ENCODE results near the gene HMGB4.

The HMGB4 gene

DNA sequence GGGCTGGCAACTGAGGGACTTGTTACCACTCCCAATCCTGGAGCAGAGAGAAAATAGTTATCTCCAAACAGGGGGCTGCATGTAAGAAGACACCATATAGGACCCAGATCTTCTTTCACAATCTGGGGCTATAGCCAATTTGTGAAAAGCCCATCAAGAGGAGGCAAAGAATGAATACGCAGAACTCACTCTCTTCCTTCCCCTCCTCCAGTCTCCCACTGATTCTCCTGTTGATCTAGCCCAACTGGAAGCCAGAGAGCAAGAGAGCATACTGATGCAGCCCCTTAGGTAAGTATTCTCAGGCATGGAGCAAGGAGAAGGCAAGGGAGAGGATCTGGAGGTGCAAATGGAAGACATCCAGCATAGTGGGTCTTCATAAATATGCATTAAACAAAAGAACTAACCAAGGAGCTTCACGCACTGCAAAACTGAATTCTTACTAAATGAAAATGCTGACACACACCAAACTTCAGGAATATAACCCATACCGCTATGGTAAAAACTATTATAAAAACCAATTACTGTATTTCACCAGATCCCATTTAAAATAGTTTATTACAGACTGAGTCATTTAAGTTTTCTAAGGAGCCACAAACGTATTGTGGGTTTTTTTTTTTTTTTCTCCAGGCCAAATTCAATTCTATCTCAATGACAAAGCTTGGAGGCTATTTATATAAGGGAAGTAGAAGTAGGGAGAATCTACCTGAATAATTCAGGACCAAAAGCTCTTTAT, 15.5 kb upstream of the HMGB4 start:
- DNase-seq (ENCODE audit: low read depth): no peak

DNA sequence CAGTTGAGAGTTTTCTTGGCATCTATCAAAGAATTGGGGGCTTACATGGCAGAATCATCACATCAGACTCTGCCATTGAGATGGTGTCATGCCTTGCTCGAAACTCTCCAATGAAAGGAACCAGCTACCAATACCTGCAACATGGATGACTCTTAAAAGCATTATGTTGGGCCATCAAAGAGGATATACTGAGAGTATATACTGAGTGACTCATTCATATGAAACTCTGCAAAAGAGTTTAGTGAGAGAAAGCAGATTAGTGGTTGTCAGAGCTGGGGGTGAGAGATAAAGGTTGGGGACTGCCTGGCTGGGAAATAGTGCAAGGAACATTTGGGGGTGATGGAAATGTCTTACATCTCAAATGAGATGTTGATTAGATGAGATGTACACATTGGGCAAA, 14.7 kb upstream of the HMGB4 start:
- no peak for DNase-seq (ENCODE audit: low read depth)

DNA sequence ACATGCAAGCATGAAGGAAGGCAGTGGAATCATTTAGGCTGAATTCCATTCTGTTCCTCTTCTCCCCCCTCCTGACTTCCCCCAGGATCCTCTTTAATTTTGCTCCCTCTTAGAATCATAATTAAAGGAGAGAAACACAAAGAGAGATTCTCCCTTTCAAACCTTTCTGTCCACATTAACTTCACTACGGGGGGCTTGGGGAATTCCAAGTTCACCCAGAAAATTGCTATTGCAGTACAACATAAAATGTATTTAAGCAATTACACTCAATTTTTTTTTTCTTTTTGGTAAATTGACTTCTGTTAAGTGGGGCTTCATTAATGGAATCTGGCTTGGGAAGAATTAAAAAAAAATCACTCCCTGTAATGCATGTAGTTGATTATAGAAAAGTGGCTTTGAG, 13.4 kb upstream of the HMGB4 start:
- no peak for DNase-seq (ENCODE audit: low read depth)

DNA sequence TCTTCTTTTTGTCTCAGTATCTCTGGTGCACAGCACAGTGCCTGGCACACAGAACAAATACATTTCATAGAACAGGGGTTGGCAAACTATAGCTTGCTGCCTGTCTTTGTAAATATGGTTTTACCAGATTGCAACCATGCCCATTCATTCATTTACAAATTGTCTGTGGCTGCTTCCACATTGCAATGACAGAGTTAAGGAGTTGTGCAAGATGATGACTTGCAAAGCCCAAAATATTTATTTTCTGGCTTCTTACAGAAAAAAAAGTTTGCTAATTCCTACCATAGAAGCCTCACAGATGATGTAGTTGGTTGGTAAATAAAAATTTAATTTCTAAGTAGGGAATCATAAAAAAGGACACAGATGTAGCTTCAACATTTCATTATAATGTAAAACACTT, 11.2 kb upstream of the HMGB4 start:
- DNase-seq (ENCODE audit: low read depth): no peak

DNA sequence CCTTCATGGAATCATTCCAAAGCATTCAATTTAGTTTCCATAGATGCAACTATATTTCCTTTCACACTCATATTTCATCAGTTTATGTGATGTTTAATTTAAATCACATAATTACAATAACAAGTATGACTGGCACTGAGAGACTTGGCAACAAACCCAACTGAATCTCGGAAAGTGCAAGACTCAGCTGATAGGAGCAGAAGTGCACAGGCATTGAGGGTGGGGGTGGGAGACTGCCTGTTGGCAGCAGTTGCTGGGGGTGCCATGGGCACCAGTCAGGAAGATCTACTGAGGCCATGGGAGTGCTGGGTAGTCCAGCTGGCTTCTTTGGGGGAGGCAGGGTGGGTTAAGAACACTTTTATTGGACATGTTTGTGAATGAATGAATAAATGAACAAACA, 10.4 kb upstream of the HMGB4 start:
- no peak for DNase-seq (ENCODE audit: low read depth)

DNA sequence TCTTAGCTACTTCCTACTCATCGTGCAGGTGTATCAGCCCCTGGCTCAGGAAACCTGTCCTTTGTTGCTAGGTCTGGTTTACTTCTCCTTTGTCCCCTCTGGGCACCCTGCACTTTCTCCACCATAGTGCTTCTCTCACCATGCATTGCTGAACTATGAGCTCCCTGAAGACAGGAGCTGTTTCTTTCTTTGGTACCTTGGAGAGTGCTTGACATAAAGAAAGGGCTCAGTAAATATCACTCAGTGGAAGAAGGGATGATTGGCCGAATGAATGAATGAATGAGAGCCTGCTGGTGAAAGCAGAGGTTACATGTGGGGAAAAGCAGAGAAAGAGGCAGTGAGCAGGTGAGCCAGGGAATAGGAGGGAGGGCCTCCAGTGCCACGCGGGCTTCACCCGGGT, 9.8 kb upstream of the HMGB4 start:
- no peak for DNase-seq (ENCODE audit: low read depth)

DNA sequence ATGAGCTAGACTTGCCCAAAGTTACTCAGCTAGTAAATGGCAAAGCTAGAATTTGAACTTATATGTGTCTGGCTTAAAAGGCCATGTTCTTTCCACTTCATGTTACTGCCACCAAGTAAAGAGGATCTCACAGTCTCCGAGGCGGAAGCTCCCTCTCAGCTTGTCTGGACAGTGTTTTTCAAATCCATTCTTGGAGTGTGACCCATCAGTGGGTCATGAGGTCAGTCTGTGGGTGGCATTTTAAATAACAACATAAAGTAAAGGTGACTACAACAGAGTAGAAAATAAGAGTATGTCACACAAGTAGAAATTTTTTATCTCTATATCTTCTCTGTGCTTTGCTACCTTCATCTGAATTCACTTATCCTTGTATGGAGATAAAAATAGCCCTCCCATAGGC, 3.2 kb upstream of the HMGB4 start:
- DNase-seq (ENCODE audit: low read depth): no peak

DNA sequence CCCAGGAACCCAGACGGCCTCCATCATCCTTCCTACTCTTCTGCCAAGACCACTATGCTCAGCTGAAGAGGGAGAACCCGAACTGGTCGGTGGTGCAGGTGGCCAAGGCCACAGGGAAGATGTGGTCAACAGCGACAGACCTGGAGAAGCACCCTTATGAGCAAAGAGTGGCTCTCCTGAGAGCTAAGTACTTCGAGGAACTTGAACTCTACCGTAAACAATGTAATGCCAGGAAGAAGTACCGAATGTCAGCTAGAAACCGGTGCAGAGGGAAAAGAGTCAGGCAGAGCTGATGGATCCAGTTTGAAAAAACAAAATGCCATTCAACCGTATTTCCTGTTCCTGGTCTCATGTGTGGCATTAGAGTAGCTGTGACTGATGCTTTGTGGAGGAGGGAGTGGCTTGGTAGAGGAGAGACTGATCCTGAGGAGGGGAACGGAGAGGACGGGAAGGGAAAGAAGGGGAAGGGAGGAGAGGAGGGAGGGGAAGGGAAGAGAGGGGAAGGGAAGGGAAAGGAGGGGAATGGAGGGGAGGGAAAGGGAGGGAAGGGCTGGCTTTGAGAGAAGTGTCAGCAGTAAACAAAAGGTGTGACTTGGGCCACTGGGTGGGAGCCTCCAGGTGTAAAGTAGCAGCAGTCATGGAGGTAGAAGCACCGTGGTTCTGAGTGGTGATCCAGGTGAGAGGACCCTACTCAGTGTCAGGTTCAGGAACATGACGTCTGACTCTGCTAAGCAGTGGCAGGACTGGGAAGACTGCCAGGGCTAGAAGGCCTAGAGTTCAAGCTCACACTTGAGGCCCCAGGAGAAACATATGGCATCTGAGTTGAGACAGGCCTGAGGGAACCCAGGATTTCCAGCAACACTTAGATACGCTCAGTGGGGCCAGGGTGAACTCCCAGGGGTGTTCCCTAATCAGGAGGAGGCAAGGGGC, 846 bp downstream of the HMGB4 start:
- no peak for DNase-seq (ENCODE audit: low read depth)

DNA sequence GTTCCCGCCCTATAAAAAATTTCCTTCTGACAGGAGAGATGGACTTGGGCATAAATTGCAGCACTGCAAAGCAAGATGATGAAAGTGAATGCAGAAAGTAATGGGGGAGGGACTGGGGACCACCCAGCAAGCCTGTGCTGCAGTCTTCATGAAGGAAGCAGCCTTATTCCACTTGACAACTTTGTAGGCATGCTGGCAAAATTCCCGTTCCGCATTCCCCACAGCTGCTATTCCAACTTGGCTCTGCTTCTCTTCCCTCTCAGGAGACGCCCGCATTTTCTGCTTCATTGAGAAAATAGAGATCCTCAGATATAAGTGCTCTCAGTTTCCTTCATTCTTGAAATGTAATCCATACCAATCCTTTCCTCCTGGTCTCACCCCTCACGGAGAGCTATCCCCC, 2.4 kb downstream of the HMGB4 start:
- no peak for DNase-seq (ENCODE audit: low read depth)

DNA sequence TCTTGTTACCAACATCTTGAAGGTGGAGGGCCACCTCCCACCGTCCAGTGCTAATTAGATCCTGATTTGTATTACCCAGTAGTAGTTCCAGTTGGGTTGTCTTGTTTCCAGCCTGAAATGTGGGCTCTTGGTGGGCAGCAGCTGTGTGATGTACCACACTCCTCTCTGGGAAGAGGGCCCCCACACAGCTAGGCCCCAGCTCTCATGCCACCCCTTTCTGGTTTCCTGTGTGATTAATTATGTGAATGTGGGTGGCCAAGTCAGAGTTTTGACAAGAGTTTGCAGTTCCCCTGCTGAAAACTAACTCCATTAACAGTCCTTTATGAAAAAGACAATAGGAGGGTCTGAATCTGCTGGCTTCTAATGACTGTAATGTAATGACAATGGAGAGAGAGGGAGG, 3.8 kb downstream of the HMGB4 start:
- DNase-seq (ENCODE audit: low read depth): no peak

DNA sequence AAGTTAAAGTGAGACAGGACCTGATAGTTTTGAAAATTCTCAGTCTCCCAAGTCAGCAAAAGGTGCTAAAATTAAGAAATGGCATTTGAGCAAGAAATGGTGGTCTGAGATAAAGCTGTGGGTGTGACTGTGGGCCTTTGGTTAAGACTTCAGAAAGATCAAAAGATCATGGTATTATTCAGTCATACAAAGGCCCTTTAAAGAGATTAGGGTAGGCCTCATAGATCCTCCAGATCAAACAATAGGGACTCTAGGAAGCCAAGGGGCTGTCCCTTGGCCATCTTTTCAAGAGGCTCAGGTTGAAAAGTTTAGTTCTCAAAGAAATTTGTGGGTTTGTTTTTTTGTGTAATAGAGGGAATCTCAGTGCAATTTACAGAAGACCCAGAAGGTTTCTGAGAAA, 8.4 kb downstream of the HMGB4 start:
- DNase-seq (ENCODE audit: low read depth): no peak

DNA sequence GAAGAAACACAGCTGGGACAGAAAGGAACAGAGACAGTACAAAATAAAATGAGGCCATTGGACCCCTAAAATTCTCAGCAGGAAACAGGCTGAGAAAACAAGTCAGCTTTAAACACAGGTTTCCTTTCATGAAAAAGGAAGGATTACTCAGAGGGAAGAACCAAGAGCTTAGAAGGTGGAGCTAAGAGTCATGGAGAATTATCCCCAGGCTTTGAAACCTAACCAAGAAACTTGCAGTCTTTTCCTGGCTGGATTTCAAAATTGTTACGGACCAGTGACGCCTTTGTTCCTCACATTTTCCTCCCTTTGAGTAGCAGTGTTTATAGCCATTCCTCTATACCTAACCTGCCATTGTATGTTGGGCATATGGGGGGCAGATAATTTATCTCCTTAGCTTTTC, 8.8 kb downstream of the HMGB4 start:
- no peak for DNase-seq (ENCODE audit: low read depth)

DNA sequence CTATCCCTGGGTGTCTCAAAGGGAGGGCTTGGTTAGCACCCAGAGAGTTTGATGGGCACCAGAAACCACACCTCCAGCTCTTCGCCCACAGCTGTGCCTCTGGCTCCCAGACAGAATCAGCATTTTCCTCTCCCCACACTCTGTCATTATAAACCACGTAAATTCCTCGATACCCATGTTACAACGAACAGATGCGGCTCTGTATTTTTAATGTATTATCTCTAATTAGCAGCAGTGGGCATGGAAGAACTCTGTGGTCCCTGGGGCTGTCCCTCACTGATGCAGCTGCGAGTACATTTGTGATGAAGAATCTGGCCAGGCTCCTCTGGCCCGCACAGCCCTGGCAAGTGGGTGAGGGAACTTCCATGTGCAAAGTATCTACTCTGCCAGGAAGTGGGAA, 10.8 kb downstream of the HMGB4 start:
- no peak for DNase-seq (ENCODE audit: low read depth)

DNA sequence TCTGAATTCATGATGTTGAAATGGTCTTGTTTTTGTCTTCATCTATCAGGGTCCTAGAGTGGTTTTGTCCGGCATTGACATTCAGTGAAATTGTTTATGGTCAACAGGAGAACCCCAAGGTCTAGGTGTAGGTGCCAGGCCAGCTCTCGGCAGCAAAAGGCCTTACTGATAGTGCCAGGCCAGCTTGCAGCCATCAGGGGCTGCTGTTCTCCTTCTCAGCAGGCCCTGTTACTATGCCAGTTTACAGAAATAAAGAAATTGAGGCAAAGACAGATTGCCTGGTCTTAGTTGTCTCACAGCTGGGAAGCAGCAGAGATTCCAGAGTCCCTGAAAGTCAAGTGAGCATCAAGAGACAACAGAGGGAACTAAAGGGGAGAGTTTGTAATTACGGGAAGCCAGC, 12.0 kb downstream of the HMGB4 start:
- no peak for DNase-seq (ENCODE audit: low read depth)

DNA sequence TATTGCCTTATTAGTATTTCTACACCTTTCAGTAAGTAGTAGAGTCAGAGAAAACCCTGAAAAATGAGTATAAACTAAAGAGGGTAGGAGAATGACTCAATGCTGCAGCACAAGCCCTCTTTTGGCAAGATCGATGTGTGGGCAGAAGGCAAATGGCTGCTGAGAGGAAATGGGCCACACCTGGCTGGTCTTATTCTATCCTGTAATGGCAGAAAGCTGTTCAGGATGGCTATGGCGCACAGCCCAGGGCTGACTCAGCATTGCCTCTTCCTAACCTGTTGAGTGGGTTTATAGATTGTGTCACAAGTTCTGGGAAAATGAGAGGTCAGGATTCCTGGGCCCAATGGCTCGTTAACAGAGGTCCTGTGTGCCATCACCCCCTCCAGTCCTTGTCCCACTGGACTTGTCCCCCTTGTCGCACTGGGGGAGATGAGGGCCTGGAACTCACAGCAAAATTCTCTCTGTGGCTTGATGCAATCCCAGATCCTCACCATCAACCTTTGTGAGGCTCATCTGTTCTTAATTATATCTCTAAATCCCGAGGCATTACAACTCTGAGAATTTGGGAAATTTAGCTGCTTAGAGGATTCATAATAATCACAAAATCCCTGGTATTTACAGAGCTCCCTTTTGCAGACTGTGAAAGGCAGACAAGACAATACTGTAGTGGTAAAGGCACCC, 13.2 kb downstream of the HMGB4 start:
- no peak for DNase-seq (ENCODE audit: low read depth)

DNA sequence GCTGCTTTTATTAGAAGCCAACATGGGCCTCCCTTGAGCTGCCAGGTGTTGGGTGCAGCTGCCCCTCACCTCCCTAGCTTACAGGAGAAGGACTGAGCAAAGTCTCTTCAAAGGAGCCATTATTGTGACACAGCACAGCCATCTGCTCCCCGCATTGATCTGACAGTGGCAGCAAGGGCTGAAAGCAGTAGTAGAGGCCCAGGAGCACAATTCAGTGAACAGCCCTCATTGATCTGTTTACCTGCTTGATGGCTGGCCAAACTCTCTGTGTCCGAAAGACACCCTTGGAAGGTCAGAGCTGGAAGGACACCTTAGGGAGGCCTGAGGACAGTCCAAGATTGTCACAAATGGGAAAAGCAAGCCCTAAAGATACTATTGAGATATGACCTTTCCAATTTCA, 14.5 kb downstream of the HMGB4 start:
- no peak for DNase-seq (ENCODE audit: low read depth)

DNA sequence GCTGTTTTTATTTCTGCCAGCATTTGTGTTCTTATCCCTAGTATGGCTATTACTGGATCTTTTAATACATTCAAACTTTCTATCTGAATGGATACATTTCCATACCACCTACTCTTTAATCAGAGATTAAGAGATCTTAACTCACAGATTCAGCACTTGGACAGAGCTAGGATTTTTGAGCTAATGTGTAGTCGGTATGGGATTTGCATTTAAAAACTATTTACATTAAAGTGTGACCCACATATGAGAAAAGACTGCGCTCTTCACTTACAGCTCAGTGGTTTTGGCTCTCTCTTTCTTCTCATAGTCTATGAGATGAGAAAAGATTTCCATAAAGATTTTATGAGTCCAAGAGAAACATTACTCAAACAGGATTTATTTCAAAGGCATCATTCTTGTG, 16.4 kb downstream of the HMGB4 start:
- no peak for DNase-seq (ENCODE audit: low read depth)

DNA sequence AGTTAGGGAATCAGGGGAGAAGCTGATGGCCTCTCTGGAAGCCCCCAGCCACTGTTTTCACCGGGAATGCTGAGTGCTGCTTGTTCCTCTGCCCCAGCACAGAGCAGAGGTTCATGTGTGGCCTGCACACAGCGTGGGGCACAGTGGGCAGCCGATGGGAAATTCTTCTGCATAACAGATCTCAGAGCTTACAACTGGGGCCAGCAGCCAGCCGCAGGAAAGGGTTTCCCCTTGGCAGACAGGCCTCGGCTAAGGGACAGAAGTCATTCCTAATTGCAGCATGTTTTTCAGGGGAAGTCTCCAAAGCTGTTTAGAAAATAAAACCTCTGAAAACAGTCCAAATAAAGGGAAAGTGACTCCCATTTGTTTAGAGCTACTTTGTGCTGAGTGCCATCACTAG, 22.6 kb downstream of the HMGB4 start:
- no peak for DNase-seq (ENCODE audit: low read depth)

DNA sequence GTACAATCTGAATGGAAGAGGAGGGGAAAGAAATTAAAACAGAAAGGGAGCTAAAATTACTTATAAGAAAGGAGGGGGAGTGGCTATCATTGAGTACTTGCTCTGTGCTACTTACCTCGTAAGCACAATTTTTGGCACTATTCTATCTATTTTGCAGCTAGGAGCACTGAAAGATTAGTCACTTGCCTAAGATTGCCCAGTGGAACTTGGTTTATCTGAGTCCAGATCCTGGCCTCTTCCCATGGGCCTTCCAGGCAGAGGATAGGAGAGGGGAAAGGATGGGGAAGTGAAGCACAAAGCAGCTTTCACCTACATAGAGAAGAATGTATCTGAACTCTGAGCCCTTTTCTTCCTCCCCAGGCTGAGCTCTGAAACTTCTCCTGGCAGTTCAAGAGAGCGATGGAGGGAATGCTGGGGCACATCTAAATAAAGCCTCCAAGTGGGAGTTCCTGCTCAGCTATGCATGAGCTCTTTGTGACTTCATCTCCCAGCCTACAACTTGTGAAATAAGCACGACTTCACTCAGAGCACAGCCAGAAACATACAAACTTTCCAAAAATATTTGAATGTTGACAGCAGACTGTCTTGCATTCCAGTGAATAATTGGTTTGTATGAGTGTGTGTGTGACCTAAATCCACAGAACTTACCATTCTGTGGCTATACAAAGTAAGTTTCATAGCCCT, 29.4 kb downstream of the HMGB4 start:
- DNase-seq (ENCODE audit: low read depth): peak; percentile 15

DNA sequence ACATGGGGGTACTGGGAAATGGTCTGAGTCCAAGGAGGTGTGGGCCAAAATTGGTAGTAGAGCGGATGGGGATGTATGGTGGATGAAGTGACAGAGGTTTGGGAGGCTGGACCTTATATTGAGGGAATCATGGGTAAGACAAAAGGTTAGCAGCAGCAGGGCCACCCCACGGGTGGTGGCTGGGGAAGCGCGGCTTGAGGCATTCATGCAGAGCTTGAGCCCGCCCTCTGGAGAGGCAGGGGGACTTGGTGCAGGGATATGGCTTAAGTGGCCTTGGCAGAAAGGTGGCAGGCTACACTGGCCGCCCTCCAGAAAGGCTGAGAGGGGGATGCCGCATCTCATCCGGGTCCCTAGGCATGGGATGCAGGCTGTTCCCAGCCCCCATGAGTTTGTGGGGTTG, 31.5 kb downstream of the HMGB4 start:
- DNase-seq (ENCODE audit: low read depth): no peak

DNA sequence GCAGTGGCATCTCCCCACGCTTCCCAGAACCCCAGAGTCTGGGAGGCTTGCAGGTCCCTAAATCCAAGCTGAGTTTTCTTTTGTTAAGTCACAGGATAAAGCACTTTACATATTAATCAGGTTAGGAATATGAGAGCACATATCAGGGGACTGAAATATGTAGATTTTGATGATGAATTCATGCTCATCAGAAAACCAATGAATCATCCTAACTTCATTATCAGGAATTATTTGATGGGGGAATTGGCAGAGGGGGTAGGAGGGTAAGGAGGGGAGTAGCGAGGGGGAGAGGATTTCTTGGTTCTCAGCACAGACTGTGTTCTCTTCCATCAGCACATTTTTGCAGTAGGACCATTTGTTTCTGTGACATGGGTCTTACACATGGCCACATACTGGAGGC, 32.1 kb downstream of the HMGB4 start:
- DNase-seq (ENCODE audit: low read depth): no peak

DNA sequence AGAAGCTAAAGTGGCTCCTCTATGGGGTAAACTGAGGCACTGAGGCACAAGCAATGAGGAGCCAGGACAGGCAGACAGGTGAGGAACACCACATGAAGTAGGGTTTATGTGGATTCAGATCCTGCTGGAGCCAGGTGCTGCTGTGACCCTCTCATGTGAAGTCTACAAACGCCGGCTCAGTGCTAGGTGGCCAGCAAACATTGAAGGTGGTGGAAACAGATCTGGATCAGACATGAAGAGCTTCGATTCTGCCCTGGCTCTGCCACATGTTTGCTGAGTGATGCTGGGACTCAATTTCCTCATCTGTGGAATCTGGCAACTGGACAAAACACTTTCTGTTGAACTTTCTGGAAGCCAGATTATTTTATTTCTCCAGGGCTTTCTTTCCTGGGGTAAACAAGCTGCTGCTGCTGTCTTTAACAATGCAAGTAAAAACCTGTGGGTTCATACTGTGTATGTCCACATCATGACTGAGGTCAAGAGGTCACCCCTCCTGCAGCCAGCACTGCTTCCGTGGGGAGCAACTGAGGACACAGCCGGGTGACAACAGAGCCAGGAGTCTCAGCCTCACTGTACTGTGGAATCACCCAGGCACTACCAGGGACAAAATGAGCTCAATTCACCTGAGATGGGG, 33.3 kb downstream of the HMGB4 start:
- no peak for DNase-seq (ENCODE audit: low read depth)
